Liver (tissue), 9 donors: ENCODE measurements around the gene TNNT3. TPM values are rescaled to one million over a fixed set of nuclear protein-coding genes. Genes with fewer than 3 reads are reported as not detected.

Experiments used
- DNase-seq: peaks from one replicate; pipeline ENCODE4 v3.0.0-alpha.2; 2017; ENCODE audit warnings: low spot score
- H3K27ac ChIP-seq, 2 donors: one replicate each; pipeline ENCODE4 v1.7.0; 2013; ENCODE audit warnings: inconsistent platforms in 2 of 2, low read length in 2 of 2, control low read depth in 1 of 2, low read depth in 1 of 2, mild to moderate bottlenecking in 1 of 2
- H3K27me3 ChIP-seq, 4 donors: one replicate each; pipeline versions ENCODE4 v1.6.1 to v1.7.0; 2013; ENCODE audit warnings: low read length in 3 of 4, inconsistent platforms in 1 of 4, mild to moderate bottlenecking in 1 of 4, moderate library complexity in 1 of 4; ENCODE audit not compliant: control insufficient read depth in 4 of 4, insufficient read depth in 4 of 4
- H3K36me3 ChIP-seq, 4 donors: one replicate each; pipeline versions ENCODE4 v1.6.1 to v1.7.0; 2013; ENCODE audit warnings: low read length in 3 of 4, mild to moderate bottlenecking in 3 of 4, low read depth in 1 of 4, moderate library complexity in 1 of 4; ENCODE audit not compliant: control insufficient read depth in 4 of 4, insufficient read depth in 3 of 4
- H3K4me1 ChIP-seq, 4 donors: one replicate each; pipeline versions ENCODE4 v1.6.1 to v1.7.0; 2013; ENCODE audit warnings: low read length in 3 of 4, mild to moderate bottlenecking in 3 of 4, moderate library complexity in 1 of 4; ENCODE audit not compliant: control insufficient read depth in 4 of 4, insufficient read depth in 4 of 4
- H3K4me3 ChIP-seq, 3 donors: one replicate each; pipeline versions ENCODE4 v1.6.1 to v1.7.0; 2013; ENCODE audit warnings: low read length in 3 of 3, control low read depth in 1 of 3, low read depth in 1 of 3, mild to moderate bottlenecking in 1 of 3
- H3K9ac ChIP-seq, 2 donors: one replicate each; pipeline ENCODE4 v1.7.0; 2013; ENCODE audit warnings: low read length in 2 of 2, mild to moderate bottlenecking in 2 of 2, moderate library complexity in 2 of 2, control low read depth in 1 of 2, low read depth in 1 of 2
- H3K9me3 ChIP-seq, 4 donors: one replicate each; pipeline versions ENCODE4 v1.6.1 to v1.7.0; 2013; ENCODE audit warnings: low read length in 3 of 4; ENCODE audit not compliant: control insufficient read depth in 4 of 4
- EGR1 ChIP-seq, 2 donors: IDR thresholded peaks; 2 replicates each; pipeline ENCODE4 v1.6.1; 2016 to 2018; ENCODE audit warnings: antibody characterized with exemption in 2 of 2, low read depth in 2 of 2
- FOXA1 ChIP-seq: IDR thresholded peaks from 2 replicates; pipeline ENCODE4 v1.6.1; 2016; ENCODE audit warnings: antibody characterized with exemption
- FOXA2 ChIP-seq: IDR thresholded peaks from 2 replicates; pipeline ENCODE4 v1.6.1; 2016; ENCODE audit warnings: antibody characterized with exemption
- GABPA ChIP-seq, 2 donors: IDR thresholded peaks in 1 of 2; conservative IDR thresholded peaks in 1 of 2; 2 replicates each; pipeline ENCODE4 v1.6.1; 2016; ENCODE audit warnings: antibody characterized with exemption in 2 of 2, mild to moderate bottlenecking in 1 of 2, moderate library complexity in 1 of 2
- HNF4A ChIP-seq, 2 donors: conservative IDR thresholded peaks; 2 replicates each; pipeline ENCODE4 v1.6.1; 2016; ENCODE audit warnings: antibody characterized with exemption in 2 of 2, mild to moderate bottlenecking in 2 of 2
- HNF4G ChIP-seq: IDR thresholded peaks from 2 replicates; pipeline ENCODE4 v1.6.1; 2016; ENCODE audit warnings: antibody characterized with exemption
- JUND ChIP-seq, 2 donors: IDR thresholded peaks; 2 replicates each; pipeline ENCODE4 v1.6.1; 2016; ENCODE audit warnings: antibody characterized with exemption in 2 of 2
- NR2F2 ChIP-seq: IDR thresholded peaks from 2 replicates; pipeline ENCODE4 v1.6.1; 2016; ENCODE audit warnings: antibody characterized with exemption
- RAD21 ChIP-seq, 2 donors: IDR thresholded peaks; 2 replicates each; pipeline ENCODE4 v1.6.1; 2016; ENCODE audit warnings: antibody characterized with exemption in 2 of 2, mild to moderate bottlenecking in 2 of 2
- RXRA ChIP-seq, 2 donors: IDR thresholded peaks; 2 replicates each; pipeline ENCODE4 v1.6.1; 2017 to 2018; ENCODE audit warnings: antibody characterized with exemption in 2 of 2, mild to moderate bottlenecking in 1 of 2
- SP1 ChIP-seq: IDR thresholded peaks from 2 replicates; pipeline ENCODE4 v1.6.1; 2018; ENCODE audit warnings: antibody characterized with exemption, mild to moderate bottlenecking
- TAF1 ChIP-seq: conservative IDR thresholded peaks from 2 replicates; pipeline ENCODE4 v1.6.1; 2016; ENCODE audit warnings: antibody characterized with exemption, mild to moderate bottlenecking
- WGBS: extraction: QIAGEN DNeasy Blood & Tissue Kit; methylation state at CpG from one replicate; pipeline ENCODE4 v1.1.7; 2013; 5-methylcytosine and 5-hydroxymethylcytosine counted together
- polyA plus RNA-seq, 2 donors: library from polyadenylated mRNA; stranded (reverse) in 1 of 2; unstranded in 1 of 2; fragments of 200-250 nt in 1 of 2; fragments of >200 nt in 1 of 2; fragmentation: Nextera tagmentation in 1 of 2; extraction: Ambion mirVana in 1 of 2; gene quantifications; one replicate each; pipeline versions ENCODE4 v1.2.1 to v1.2.3, GENCODE V29; 2013 to 2015
- total RNA-seq, 2 donors: library from RNA; depleted of rRNA; stranded (reverse); fragments of >200 nt; gene quantifications; one replicate each; pipeline ENCODE4 v1.2.3, GENCODE V29; 2014
- TF ChIP-seq, protein P1 (sequence below): IDR thresholded peaks from 2 replicates; pipeline ENCODE4 v1.6.1; 2016; ENCODE audit warnings: antibody characterized with exemption
- TF ChIP-seq, protein P2 (sequence below): IDR thresholded peaks from 2 replicates; pipeline ENCODE4 v1.6.1; 2016; ENCODE audit warnings: antibody characterized with exemption
- TF ChIP-seq, protein P3 (sequence below): IDR thresholded peaks from 2 replicates; pipeline ENCODE4 v1.6.1; 2016; ENCODE audit warnings: antibody characterized with exemption
- donor health status: healthy.
- donor health status: healthy.
- donor health status: healthy.
- donor health status: healthy.
- donor health status: healthy.

TNNT3 gene
- total and polyA plus RNA-seq, 4 donors = 0.06 to 0.14 TPM; not detected in 2

GRCh38 chr11:1892116-1892515 lies 27.4 kb upstream of the TNNT3 start:
- H3K9ac ChIP-seq = no peak overlapping the region
- H3K27me3 ChIP-seq = no peaks in the 10 kb centered on the region
- H3K9me3 ChIP-seq = no peaks in the 10 kb centered on the region
- H3K4me1 ChIP-seq = peaks cover 0 to 6% (median 0%) of the 10 kb centered on the region in 4 donors
- TF ChIP-seq, protein P1, sequence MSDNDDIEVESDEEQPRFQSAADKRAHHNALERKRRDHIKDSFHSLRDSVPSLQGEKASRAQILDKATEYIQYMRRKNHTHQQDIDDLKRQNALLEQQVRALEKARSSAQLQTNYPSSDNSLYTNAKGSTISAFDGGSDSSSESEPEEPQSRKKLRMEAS = no peak
- TF ChIP-seq GABPA (IDR thresholded peaks at IDR 0.05 in 1 of 2, conservative IDR thresholded peaks at IDR 0.05 in 1 of 2) = no peak
- TF ChIP-seq, protein P2, sequence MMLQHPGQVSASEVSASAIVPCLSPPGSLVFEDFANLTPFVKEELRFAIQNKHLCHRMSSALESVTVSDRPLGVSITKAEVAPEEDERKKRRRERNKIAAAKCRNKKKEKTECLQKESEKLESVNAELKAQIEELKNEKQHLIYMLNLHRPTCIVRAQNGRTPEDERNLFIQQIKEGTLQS = no peak
- TF ChIP-seq EGR1 (IDR thresholded peaks at IDR 0.05; ENCODE audit: low read depth in 2 of 2) = no peak
- TF ChIP-seq JUND (IDR thresholded peaks at IDR 0.05) = no peak
- no peak for TF ChIP-seq FOXA2
- TF ChIP-seq FOXA1 = no peak
- TF ChIP-seq, protein P3, sequence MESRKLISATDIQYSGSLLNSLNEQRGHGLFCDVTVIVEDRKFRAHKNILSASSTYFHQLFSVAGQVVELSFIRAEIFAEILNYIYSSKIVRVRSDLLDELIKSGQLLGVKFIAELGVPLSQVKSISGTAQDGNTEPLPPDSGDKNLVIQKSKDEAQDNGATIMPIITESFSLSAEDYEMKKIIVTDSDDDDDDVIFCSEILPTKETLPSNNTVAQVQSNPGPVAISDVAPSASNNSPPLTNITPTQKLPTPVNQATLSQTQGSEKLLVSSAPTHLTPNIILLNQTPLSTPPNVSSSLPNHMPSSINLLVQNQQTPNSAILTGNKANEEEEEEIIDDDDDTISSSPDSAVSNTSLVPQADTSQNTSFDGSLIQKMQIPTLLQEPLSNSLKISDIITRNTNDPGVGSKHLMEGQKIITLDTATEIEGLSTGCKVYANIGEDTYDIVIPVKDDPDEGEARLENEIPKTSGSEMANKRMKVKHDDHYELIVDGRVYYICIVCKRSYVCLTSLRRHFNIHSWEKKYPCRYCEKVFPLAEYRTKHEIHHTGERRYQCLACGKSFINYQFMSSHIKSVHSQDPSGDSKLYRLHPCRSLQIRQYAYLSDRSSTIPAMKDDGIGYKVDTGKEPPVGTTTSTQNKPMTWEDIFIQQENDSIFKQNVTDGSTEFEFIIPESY = no peak
- TF ChIP-seq NR2F2 = no peak
- TF ChIP-seq TAF1 = no peak
- no peak for TF ChIP-seq HNF4A (conservative IDR thresholded peaks at IDR 0.05)
- no peak for TF ChIP-seq RXRA (IDR thresholded peaks at IDR 0.05)
- H3K36me3 ChIP-seq = no peaks in the 10 kb centered on the region
- DNase-seq = no peak
- WGBS = 89% methylated on average over 7 of the region's 7 CpGs
- no peak overlapping the region for H3K4me3 ChIP-seq
- H3K27ac ChIP-seq = no peak overlapping the region

DNA sequence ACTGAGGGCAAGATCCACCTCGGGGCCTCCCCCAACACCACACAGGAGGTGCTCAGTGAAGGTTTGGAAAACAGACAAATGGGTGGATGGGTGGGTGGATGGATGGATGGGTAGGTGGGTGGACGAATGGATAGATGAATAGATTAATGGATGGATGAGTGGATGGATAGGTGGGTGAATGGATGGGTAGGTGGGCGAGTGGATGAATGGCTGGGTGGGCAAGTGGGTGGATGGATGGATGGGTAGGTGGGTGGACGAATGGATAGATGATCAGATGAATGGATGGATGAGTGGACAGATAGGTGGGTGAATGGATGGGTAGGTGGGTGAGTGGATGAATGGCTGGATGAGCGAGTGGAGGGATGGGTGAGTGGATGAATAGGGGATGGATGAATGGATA lies 26.9 kb upstream of the TNNT3 start:
- no peaks in the 10 kb centered on the region for H3K36me3 ChIP-seq
- TF ChIP-seq GABPA (IDR thresholded peaks at IDR 0.05 in 1 of 2, conservative IDR thresholded peaks at IDR 0.05 in 1 of 2) (no peak), SP1 (no peak), EGR1 (IDR thresholded peaks at IDR 0.05; ENCODE audit: low read depth in 2 of 2) (no peak), FOXA2 (no peak), RXRA (IDR thresholded peaks at IDR 0.05) (no peak), RAD21 (IDR thresholded peaks at IDR 0.05) (no peak), NR2F2 (no peak), JUND (IDR thresholded peaks at IDR 0.05) (no peak)
- TF ChIP-seq, protein P1 = no peak
- WGBS = 62% methylated on average over 5 of the region's 5 CpGs
- H3K27me3 ChIP-seq = no peaks in the 10 kb centered on the region
- H3K4me1 ChIP-seq = peaks cover 0 to 6% (median 0%) of the 10 kb centered on the region in 4 donors
- H3K9me3 ChIP-seq = no peaks in the 10 kb centered on the region
- H3K9ac ChIP-seq = no peak overlapping the region
- no peak overlapping the region for H3K27ac ChIP-seq
- no peak overlapping the region for H3K4me3 ChIP-seq
- DNase-seq = no peak

DNA sequence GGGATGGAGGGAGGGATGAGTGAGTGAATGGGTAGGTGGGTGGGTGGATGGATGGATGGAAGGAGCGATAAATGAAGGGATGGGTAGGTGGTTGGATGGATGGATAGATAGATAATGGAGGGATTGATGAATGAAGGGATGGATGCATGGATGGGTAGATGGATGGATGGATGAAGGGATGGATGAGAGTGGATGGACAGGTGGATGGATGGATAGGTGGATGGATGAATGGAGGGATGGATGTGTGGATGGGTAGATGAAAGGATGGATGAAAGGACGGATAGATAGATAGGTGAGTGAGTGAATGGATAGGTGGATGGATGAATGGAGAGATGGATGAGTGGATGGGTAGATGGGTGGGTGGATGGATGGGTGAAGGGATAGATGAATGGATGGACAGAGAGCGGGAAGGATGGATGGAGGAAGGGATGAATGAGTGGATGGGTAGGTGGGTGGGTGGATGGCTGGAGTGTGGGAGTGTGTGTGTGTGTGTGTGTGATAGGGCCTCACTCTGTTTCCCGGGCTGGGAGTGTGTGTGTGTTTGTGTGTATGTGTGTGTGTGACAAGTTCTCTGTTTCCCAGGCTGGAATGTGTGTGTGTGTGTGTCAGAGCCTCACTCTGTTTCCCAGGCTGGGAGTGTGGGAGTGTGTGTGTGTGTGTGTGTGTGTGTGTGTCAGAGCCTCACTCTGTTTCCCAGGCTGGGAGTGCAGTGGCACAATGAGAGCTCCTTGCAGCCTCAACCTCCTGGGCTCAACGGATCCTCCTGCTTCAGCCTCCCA lies 25.7 kb upstream of the TNNT3 start:
- Histone ChIP-seq H3K4me1 (peaks cover 0 to 2% (median under 1%) of the 10 kb centered on the region in 4 donors), H3K4me3 (no peak overlapping the region), H3K27ac (no peak overlapping the region), H3K27me3 (no peaks in the 10 kb centered on the region), H3K9ac (no peak overlapping the region), H3K36me3 (no peaks in the 10 kb centered on the region), H3K9me3 (no peaks in the 10 kb centered on the region)
- 84% methylated on average over 5 of the region's 5 CpGs for WGBS
- no peak for DNase-seq
- no peak for TF ChIP-seq RXRA (IDR thresholded peaks at IDR 0.05)
- TF ChIP-seq GABPA (IDR thresholded peaks at IDR 0.05 in 1 of 2, conservative IDR thresholded peaks at IDR 0.05 in 1 of 2) = no peak
- TF ChIP-seq SP1 = no peak
- no peak for TF ChIP-seq HNF4G
- no peak for TF ChIP-seq RAD21 (IDR thresholded peaks at IDR 0.05)
- TF ChIP-seq HNF4A (conservative IDR thresholded peaks at IDR 0.05) = no peak
- TF ChIP-seq JUND (IDR thresholded peaks at IDR 0.05) = no peak
- TF ChIP-seq NR2F2 = no peak
- no peak for TF ChIP-seq TAF1
